Pancreas (tissue), 10 donors: ENCODE data around the gene FTCD. TPM values are rescaled to one million over a fixed set of nuclear protein-coding genes. Genes with fewer than 3 reads are reported as not detected.

Source experiments
- ATAC-seq, 4 donors: fragments of 200-7000 bp; cut with Tn5 transposase; one replicate each; pipeline versions ENCODE4 v1.8.0 to v1.9.1; 2020; ENCODE audit warnings: mild to moderate bottlenecking in 4 of 4, moderate library complexity in 4 of 4
- DNase-seq, 6 donors: peaks; one replicate each; pipeline ENCODE4 v3.0.0-alpha.2; 2020
- FAIRE-seq: peaks from 2 replicates; lab custom pipeline; 2012; peaks lifted over from hg19 to GRCh38; lab: Jason Lieb, UNC
- H3K27ac ChIP-seq, 4 donors: fragments of 200-600 bp; sonication (generic); 1 replicate in 3 of 4; 2 replicates in 1 of 4; pipeline versions ENCODE4 v1.5.0 to v1.8.0; 2020
- H3K27me3 ChIP-seq, 4 donors: fragments of 200-600 bp; one replicate each; pipeline ENCODE4 v1.8.0; 2021
- H3K36me3 ChIP-seq, 3 donors: fragments of 200-600 bp; sonication (generic) in 1 of 3; one replicate each; pipeline versions ENCODE4 v1.5.0 to v1.8.0; 2020 to 2021
- H3K4me1 ChIP-seq, 3 donors: fragments of 200-600 bp; one replicate each; pipeline ENCODE4 v1.8.0; 2021
- H3K4me3 ChIP-seq, 4 donors: fragments of 200-600 bp; sonication (generic) in 2 of 4; one replicate each; pipeline versions ENCODE4 v1.5.0 to v1.8.0; 2020 to 2021
- H3K9me3 ChIP-seq, 4 donors: fragments of 200-600 bp; one replicate each; pipeline ENCODE4 v1.8.0; 2021
- WGBS, 2 donors: extraction: QIAGEN DNeasy Blood & Tissue Kit; methylation state at CpG; one replicate each; pipeline ENCODE4 v1.1.7; 2013; 5-methylcytosine and 5-hydroxymethylcytosine counted together
- intact Hi-C, 3 donors: fragments of 100-400 bp; cut with DNase I; formaldehyde crosslinking; loops; one replicate each; pipeline versions ENCODE4 v1.11.1 to v1.14.2; 2022
- polyA plus RNA-seq, 2 donors: library from polyadenylated mRNA; stranded (reverse); fragments of 200-250 nt; gene quantifications; one replicate each; pipeline ENCODE4 v1.2.3, GENCODE V29; 2013
- total RNA-seq, 6 donors: library from RNA; stranded (reverse); fragmentation: NEBNext Ultra II Directional in 4 of 6; extraction: Animal tissue kit (Norgen Biotek cat#: 25700) in 4 of 6; gene quantifications; one replicate each; pipeline versions ENCODE4 v1.2.1 to v1.2.4, GENCODE V29; 2021 to 2023
- TF ChIP-seq, protein P1 (sequence below), 4 donors: fragments of 200-600 bp; sonication (generic) in 3 of 4; IDR thresholded peaks; one replicate each; pipeline versions ENCODE4 v1.5.0 to v1.8.0; 2021; ENCODE audit warnings: antibody characterized with exemption in 4 of 4
- donor health status: healthy with polysubstance abuse.
- donor health status: DM: no; HTN: no; CAD: no; lungs with moderate emphysema.
- donor health status: DM: no; HTN: no; CAD: no.
- donor health status: control.
- donor health status: control.
- donor health status: Bipolar disorder and iron deficiency.
- donor health status: DM: yes; HTN: yes; CAD: no.
- donor health status: DM: no; HTN: no; CAD: no.
- donor health status: DM: no; HTN: no; CAD: no.
- donor health status: DM: yes; HTN: yes; CAD: no.

The FTCD gene
- total and polyA plus RNA-seq, 8 donors, result 0.31 to 14.0 (median 0.54) TPM

DNA sequence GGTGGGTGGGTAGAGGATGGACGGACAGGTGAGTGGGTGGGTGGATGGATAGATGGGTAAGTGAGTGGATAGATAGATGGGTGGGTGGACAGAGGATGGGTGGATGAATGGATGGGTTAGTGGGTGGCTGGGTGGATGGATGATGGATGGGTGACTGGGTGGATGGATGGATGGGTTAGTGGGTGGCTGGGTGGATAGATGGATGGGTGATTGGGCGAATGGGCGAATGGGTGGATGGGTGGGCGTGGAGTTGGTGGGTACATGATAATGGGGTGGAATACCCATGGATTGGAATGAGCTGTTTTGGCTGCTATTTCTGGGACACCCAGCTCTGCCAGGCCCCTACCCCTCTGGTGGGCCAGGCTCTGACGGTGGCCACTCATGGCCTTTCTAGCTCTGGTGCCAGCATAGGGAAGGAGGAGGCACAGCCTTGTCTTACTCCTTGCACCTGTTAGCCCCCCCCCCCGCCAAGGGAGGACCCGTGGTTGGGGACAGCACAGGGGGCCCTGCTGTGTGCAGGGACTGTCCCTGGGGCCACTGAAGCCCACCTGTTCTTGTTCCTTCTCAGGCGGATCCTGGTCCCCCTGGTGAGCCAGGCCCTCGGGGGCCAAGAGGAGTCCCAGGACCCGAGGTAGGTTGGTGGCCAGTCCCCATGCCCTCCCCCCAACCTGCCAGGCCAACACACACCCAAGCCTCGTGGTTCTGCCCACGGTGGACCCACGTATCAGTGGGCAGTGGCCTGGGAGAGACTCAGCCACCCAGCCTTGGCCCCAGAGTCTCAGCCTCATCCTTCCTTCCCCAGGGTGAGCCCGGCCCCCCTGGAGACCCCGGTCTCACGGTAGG is 31.1 kb downstream of the FTCD start:
- Histone ChIP-seq H3K9me3 (no peaks in the 10 kb centered on the region), H3K4me3 (no peak overlapping the region), H3K4me1 (no peaks in the 10 kb centered on the region), H3K27ac (no peak overlapping the region), H3K27me3 (no peaks in the 10 kb centered on the region), H3K36me3 (no peaks in the 10 kb centered on the region)
- intact Hi-C loops, result no loop called here
- WGBS, 2 donors, result 70 to 86% methylated on average over 15 to 16 of the region's 16 CpGs
- TF ChIP-seq, protein P1, sequence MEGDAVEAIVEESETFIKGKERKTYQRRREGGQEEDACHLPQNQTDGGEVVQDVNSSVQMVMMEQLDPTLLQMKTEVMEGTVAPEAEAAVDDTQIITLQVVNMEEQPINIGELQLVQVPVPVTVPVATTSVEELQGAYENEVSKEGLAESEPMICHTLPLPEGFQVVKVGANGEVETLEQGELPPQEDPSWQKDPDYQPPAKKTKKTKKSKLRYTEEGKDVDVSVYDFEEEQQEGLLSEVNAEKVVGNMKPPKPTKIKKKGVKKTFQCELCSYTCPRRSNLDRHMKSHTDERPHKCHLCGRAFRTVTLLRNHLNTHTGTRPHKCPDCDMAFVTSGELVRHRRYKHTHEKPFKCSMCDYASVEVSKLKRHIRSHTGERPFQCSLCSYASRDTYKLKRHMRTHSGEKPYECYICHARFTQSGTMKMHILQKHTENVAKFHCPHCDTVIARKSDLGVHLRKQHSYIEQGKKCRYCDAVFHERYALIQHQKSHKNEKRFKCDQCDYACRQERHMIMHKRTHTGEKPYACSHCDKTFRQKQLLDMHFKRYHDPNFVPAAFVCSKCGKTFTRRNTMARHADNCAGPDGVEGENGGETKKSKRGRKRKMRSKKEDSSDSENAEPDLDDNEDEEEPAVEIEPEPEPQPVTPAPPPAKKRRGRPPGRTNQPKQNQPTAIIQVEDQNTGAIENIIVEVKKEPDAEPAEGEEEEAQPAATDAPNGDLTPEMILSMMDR (IDR thresholded peaks at IDR 0.05), result no peak
- DNase-seq (peak in 4 of 6 donors; percentile 10 to 57 (median 30)), FAIRE-seq (no peak), ATAC-seq (no peak)

DNA sequence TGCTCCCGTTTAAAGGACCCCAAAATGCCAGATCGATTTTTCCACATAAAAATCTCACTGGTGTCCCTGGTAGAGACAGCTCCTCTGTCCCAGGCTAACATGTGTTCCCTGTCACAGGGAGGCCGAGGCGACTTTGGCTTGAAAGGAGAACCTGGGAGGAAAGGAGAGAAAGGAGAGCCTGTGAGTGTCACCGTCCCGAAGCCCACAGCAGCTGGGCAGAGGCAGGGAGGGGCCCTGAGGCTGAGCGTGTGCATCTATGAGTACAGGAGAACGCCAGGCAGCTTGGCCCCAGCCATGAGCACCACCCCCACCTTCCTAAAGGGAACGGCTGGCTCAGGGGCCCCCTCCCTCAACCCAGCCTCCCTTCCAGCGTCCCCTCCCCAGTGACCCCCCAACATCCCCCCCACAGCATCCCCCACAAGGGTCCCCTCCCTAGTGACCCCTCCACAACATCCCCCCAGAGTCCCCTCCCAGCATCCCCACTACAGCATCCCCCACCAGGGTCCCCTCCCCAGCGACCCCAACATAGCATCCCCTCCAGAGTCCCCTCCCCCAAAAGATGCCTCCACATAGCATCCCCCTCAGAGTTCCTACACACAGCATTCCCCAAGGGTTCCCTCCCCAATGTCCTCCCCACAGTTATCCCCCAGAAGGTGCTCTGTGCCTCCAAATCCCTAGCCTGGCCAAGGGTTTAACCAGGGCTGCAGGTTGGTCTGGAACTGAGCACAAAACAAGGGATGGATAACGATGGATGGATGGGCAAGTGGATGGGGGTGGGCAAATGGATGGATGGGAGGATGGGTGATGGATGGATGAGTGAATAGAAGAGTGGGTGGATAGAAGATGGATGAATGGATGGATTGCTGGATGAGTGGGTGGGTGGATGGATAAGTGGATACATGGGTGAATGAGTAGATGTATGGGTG is 32.4 kb downstream of the FTCD start:
- Histone ChIP-seq H3K9me3 (no peaks in the 10 kb centered on the region), H3K27ac (no peak overlapping the region), H3K4me3 (no peak overlapping the region), H3K27me3 (no peaks in the 10 kb centered on the region), H3K36me3 (no peaks in the 10 kb centered on the region), H3K4me1 (no peaks in the 10 kb centered on the region)
- no peak for ATAC-seq
- TF ChIP-seq, protein P1 (IDR thresholded peaks at IDR 0.05), result no peak
- WGBS, 2 donors, result 59 to 66% methylated on average over 12 of the region's 12 CpGs
- no peak for FAIRE-seq
- intact Hi-C loops, result no loop called here
- DNase-seq, result peak in 2 of 6 donors; percentile 4 to 22

DNA sequence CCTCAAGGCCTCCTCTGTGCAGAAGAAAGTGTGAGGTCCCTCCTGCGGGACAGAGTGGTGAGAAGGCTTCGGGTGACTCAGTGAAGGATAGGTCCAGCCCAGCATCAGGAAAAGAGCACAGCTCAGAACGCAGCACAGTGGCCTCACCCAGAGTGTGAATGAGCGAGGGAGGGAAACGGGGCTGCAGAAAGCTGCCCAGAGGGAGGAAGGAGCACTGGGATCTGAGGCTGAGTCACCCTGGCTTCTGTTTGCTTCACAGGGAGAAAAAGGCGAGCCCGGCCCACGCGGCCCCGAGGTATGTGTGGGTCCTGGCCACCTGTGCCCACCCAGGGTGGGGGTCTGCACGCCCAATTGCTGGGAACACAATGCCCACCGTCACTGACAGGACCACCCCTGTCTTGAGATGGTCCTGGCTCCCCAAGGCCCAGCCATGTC is 33.1 kb downstream of the FTCD start:
- ATAC-seq, result no peak
- Histone ChIP-seq H3K4me1 (no peaks in the 10 kb centered on the region), H3K27me3 (no peaks in the 10 kb centered on the region), H3K27ac (no peak overlapping the region), H3K9me3 (no peaks in the 10 kb centered on the region), H3K36me3 (no peaks in the 10 kb centered on the region), H3K4me3 (no peak overlapping the region)
- DNase-seq, result peak in 4 of 6 donors; percentile 9 to 50 (median 22)
- TF ChIP-seq, protein P1 (IDR thresholded peaks at IDR 0.05), result no peak
- intact Hi-C loops, result no loop called here
- 59 to 76% methylated on average over 12 of the region's 12 CpGs for WGBS, 2 donors
- no peak for FAIRE-seq

DNA sequence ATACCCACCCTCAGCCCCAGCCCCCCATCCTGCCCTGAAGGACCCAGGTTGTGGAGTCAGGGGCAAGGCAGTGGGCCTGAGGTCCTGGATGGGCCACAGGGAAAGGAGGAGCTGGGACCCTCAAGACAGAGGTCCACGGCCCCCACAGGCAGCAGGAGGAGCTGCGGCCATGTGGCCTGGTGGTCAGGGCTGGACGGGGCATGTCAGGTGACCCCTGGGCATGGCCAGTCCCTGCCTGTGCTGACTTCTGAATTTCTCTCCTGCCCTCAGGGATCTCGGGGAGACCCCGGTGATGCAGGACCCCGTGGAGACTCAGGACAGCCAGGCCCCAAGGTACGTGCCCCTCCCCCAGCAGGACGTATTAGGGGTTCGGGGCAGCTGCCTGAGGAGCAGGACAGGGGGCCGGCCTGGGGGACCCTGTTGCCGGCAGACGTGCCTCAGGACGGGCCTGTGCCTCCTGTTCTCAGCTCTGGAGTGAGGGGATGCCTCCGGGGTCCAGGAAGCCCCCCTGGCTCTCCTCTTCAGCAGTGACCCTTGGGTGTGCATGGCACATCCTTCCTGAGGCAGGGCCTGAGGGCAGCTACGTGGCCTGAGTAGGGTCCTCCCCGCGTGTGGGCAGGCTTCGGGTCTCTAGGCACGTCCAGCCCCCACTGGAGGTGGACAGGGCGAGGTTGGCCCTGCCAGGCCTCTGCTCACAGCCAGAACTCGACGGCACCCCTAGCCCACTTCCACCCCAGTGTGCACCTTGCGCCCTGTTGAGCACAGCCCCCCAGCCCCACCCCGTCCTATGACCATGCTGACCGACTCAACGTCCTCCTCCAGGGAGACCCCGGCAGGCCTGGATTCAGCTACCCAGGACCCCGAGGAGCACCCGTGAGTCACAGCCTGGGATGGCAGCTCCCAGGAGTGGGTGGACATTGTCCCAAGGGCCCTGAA is 33.8 kb downstream of the FTCD start:
- no peaks in the 10 kb centered on the region for H3K27me3 ChIP-seq
- intact Hi-C loops, result no loop called here
- FAIRE-seq (no peak), ATAC-seq (no peak), DNase-seq (peak in 4 of 6 donors; percentile 12 to 51 (median 38))
- no peak overlapping the region for H3K27ac ChIP-seq
- 67 to 79% methylated on average over 29 of the region's 29 CpGs for WGBS, 2 donors
- H3K36me3 ChIP-seq, result no peaks in the 10 kb centered on the region
- TF ChIP-seq, protein P1 (IDR thresholded peaks at IDR 0.05), result no peak
- no peak overlapping the region for H3K4me3 ChIP-seq
- H3K9me3 ChIP-seq, result no peaks in the 10 kb centered on the region
- no peaks in the 10 kb centered on the region for H3K4me1 ChIP-seq
